Bronchial epithelial cell (primary cell): ENCODE measurements around the gene KANK3. TPM values are rescaled to one million over a fixed set of nuclear protein-coding genes. Genes with fewer than 3 reads are reported as not detected.
"Not testable (repeated sequence)": the region's sequence is repeated elsewhere in the genome, so short reads cannot be mapped to it uniquely, and the experiment has no call there.

Source experiments
- DNase-seq: peaks from one replicate; pipeline ENCODE4 v3.0.0-alpha.2; 2010; ENCODE audit warnings: low read depth
- FAIRE-seq: peaks from 2 replicates; lab custom pipeline; 2011; peaks lifted over from hg19 to GRCh38; lab: Jason Lieb, UNC
- H3K27me3 ChIP-seq: 2 replicates; pipeline ENCODE4 v1.5.1; 2011; ENCODE audit warnings: low read length; ENCODE audit not compliant: control insufficient read depth, insufficient read depth
- H3K36me3 ChIP-seq: 2 replicates; pipeline ENCODE4 v1.5.1; 2011; ENCODE audit warnings: low read length; ENCODE audit not compliant: control insufficient read depth, insufficient read depth
- H3K4me3 ChIP-seq: 2 replicates; pipeline ENCODE4 v1.5.1; 2011; ENCODE audit warnings: mild to moderate bottlenecking, low read depth, low read length, control low read depth
- total RNA-seq: library from RNA; depleted of rRNA; stranded (reverse); fragments of >200 nt; gene quantifications from 2 replicates; pipeline ENCODE4 v1.2.1, GENCODE V29; 2014
- TF ChIP-seq, protein P1 (sequence below): IDR thresholded peaks from 2 replicates; pipeline ENCODE4 v1.5.1; 2011; ENCODE audit warnings: mild to moderate bottlenecking, moderate library complexity, low read length, control low read depth, inconsistent platforms; ENCODE audit not compliant: insufficient read depth, severe bottlenecking

Gene KANK3
- total RNA-seq, 1 donor from 2014 or later: 2.4 TPM

DNA sequence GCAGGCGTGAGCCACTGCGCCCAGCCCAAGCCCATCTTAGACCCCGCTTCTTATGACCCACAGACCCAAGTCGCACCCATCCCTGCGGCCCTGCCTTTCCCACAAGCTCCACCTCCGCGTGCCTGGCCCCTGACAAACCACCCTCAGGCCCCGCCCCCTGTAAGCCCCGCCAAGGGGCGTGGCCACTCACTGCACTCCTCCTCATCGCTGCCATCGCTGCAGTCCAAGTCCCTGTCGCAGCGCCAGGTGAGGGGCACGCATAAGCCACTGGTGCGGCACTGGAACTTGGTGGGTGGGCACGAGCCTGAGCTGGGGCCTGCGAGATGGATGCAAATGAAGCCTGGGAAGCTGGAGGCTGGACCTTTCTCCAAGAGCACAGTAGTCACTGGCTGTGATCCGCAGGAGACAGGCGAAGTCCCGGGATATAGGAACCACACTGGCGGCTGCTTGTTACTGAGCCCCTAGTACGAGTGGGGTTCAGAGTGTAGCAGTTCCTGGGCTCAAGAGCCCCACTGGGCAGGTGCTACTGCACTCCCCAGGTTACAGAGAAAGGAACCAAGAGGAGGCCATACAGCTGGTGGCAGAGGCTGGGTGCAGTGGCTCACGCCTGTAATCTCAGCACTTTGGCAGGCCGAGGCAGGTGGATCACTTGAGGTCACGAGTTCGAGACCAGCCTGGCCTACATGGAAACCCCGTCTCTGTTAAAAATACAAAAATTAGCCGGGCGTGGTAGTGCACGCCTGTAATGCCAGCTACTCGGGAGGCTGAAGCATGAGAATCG is 38.0 kb downstream of the KANK3 start:
- Histone ChIP-seq H3K4me3 (no peak overlapping the region), H3K27me3 (no peaks in the 10 kb centered on the region), H3K36me3 (peaks cover 2% of the 10 kb centered on the region)
- no peak for FAIRE-seq
- DNase-seq: no peak
- TF ChIP-seq, protein P1, sequence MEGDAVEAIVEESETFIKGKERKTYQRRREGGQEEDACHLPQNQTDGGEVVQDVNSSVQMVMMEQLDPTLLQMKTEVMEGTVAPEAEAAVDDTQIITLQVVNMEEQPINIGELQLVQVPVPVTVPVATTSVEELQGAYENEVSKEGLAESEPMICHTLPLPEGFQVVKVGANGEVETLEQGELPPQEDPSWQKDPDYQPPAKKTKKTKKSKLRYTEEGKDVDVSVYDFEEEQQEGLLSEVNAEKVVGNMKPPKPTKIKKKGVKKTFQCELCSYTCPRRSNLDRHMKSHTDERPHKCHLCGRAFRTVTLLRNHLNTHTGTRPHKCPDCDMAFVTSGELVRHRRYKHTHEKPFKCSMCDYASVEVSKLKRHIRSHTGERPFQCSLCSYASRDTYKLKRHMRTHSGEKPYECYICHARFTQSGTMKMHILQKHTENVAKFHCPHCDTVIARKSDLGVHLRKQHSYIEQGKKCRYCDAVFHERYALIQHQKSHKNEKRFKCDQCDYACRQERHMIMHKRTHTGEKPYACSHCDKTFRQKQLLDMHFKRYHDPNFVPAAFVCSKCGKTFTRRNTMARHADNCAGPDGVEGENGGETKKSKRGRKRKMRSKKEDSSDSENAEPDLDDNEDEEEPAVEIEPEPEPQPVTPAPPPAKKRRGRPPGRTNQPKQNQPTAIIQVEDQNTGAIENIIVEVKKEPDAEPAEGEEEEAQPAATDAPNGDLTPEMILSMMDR: no peak

DNA sequence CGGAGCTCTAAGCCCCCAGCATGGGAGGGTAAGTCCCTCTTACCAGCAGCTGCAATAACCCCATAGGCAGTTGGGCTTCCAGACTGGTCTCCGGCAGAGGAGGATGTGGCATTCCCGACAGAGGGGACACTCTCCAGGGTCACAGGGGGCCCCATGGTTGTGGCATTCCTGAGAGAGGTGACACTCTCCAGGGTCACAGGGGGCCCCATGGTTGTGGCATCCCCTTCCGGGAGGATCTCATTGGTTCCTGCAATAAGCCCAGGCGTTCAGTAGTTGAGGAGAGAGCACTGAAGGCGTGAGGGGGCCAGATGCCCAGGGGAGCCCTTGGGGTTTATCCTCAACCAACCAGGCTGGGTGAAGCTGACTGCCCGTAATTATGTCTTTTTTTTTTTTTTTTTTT is 40.3 kb downstream of the KANK3 start:
- Histone ChIP-seq H3K4me3 (no peak overlapping the region), H3K27me3 (no peaks in the 10 kb centered on the region), H3K36me3 (peaks cover 2% of the 10 kb centered on the region)
- TF ChIP-seq, protein P1: no peak
- no peak for DNase-seq
- FAIRE-seq: no peak

DNA sequence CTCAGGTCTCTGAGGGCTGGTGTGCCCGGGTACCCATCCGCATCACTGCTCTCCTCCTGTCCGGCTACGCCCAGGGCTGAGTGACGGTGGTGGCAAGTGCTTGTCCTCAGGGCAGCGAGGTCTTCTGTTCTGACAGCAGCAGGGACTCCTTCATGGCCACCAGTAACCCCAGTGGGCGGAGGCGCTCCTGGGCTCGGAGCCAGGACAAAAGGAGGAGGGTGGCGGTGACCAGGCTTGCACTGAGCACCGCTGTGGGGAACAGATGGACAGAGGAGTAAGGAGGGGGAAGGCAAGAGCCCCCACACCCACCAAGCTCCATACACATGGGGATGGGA is 40.7 kb downstream of the KANK3 start:
- H3K27me3 ChIP-seq: no peaks in the 10 kb centered on the region
- no peak for FAIRE-seq
- H3K36me3 ChIP-seq: peaks cover 2% of the 10 kb centered on the region
- no peak for DNase-seq
- TF ChIP-seq, protein P1: no peak
- H3K4me3 ChIP-seq: no peak overlapping the region

DNA sequence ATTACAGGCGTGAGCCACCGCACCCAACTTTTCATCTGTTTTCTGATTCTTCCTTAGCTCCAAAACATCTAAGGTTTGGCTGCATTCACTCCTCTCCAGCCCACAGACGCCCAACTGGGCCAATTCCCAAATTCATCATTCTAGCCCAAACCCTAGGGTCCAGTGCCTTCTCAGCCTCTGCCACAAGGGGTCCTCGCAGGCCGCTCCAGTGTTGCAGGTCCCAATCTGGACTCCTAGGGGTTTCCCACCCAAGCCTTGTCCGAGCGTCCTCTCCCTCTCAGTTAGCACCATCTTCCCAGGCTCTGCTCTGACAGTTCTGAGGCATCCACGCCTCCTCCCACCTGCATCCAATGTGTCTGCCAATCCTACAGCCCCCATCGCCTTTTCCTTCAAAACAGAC is 51.7 kb downstream of the KANK3 start:
- FAIRE-seq, H3K4me3 ChIP-seq, DNase-seq, H3K27me3 ChIP-seq, H3K36me3 ChIP-seq: not testable (repeated sequence)

DNA sequence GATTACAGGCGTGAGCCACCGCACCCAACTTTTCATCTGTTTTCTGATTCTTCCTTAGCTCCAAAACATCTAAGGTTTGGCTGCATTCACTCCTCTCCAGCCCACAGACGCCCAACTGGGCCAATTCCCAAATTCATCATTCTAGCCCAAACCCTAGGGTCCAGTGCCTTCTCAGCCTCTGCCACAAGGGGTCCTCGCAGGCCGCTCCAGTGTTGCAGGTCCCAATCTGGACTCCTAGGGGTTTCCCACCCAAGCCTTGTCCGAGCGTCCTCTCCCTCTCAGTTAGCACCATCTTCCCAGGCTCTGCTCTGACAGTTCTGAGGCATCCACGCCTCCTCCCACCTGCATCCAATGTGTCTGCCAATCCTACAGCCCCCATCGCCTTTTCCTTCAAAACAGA is 66.6 kb downstream of the KANK3 start:
- not testable (repeated sequence) for FAIRE-seq, H3K36me3 ChIP-seq, H3K4me3 ChIP-seq, H3K27me3 ChIP-seq, DNase-seq

Other genes starting within 250 kb of the KANK3 start
- gene FBN3, start 193.7 kb downstream of the KANK3 start, total RNA-seq: not detected in 2 replicates
- 2.1 and 7.4 TPM in 2 replicates for gene CERS4, start 133.9 kb downstream of the KANK3 start, total RNA-seq
- gene CD320, start 34.9 kb downstream of the KANK3 start, total RNA-seq: 4.0 and 14.0 TPM in 2 replicates
- gene NDUFA7, start 21.9 kb downstream of the KANK3 start, total RNA-seq: 14.7 and 42.6 TPM in 2 replicates
- 279 and 911 TPM in 2 replicates for gene RPS28, start 21.8 kb downstream of the KANK3 start, total RNA-seq
- 3.2 and 5.1 TPM in 2 replicates for gene ANGPTL4, start 20.9 kb upstream of the KANK3 start, total RNA-seq
- 21.1 and 50.4 TPM in 2 replicates for gene RAB11B, start 47.1 kb upstream of the KANK3 start, total RNA-seq
- gene MARCHF2, start 70.0 kb upstream of the KANK3 start, total RNA-seq: 70.5 and 84.0 TPM in 2 replicates
- 53.4 and 62.0 TPM in 2 replicates for gene HNRNPM, start 101.7 kb upstream of the KANK3 start, total RNA-seq
- gene PRAM1, start 159.4 kb upstream of the KANK3 start, total RNA-seq: not detected in 2 replicates
- 2.2 and 3.4 TPM in 2 replicates for gene ZNF414, start 170.9 kb upstream of the KANK3 start, total RNA-seq
- gene MYO1F, start 234.2 kb upstream of the KANK3 start, total RNA-seq: under 0.01 TPM in 1 of 2 replicates, not detected in the other